ENCODE data around the gene ZSCAN21.

ZSCAN21 gene

DNA sequence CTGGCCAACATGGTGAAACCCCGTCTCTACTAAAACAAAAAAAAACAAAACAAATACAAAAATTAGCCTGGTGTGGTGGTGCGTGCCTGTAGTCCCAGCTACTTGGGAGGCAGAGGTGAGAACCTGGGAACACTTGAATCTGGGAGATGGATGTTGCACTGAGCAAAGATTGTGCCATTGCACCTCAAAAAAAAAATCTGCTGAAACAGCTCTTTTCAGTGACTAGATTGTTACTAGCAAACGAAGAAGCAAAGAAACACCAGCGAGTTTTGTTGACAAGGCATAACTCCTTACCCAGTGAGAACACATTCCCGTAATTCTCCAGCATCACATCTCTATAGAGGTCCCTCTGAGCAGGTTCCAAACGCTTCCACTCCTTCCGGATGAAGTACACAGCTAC lies 25.3 kb downstream of the ZSCAN21 start:
- TF ChIP-seq, protein P1, sequence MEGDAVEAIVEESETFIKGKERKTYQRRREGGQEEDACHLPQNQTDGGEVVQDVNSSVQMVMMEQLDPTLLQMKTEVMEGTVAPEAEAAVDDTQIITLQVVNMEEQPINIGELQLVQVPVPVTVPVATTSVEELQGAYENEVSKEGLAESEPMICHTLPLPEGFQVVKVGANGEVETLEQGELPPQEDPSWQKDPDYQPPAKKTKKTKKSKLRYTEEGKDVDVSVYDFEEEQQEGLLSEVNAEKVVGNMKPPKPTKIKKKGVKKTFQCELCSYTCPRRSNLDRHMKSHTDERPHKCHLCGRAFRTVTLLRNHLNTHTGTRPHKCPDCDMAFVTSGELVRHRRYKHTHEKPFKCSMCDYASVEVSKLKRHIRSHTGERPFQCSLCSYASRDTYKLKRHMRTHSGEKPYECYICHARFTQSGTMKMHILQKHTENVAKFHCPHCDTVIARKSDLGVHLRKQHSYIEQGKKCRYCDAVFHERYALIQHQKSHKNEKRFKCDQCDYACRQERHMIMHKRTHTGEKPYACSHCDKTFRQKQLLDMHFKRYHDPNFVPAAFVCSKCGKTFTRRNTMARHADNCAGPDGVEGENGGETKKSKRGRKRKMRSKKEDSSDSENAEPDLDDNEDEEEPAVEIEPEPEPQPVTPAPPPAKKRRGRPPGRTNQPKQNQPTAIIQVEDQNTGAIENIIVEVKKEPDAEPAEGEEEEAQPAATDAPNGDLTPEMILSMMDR (IDR thresholded peaks at IDR 0.05; ENCODE audit: insufficient read depth, low read depth, low read length, missing control alignments): no peak
- DNase-seq (ENCODE audit: low read depth): no peak
- H3K4me3 ChIP-seq (ENCODE audit: low read depth, low read length): no peak overlapping the region

- no peak for DNase-seq (ENCODE audit: low read depth)
- TF ChIP-seq, protein P1 (IDR thresholded peaks at IDR 0.05; ENCODE audit: insufficient read depth, low read depth, low read length, missing control alignments): no peak
- H3K4me3 ChIP-seq (ENCODE audit: low read depth, low read length): no peak overlapping the region
Observed at GRCh38 chr7:100075418-100075817, 25.8 kb downstream of the ZSCAN21 start.

DNA sequence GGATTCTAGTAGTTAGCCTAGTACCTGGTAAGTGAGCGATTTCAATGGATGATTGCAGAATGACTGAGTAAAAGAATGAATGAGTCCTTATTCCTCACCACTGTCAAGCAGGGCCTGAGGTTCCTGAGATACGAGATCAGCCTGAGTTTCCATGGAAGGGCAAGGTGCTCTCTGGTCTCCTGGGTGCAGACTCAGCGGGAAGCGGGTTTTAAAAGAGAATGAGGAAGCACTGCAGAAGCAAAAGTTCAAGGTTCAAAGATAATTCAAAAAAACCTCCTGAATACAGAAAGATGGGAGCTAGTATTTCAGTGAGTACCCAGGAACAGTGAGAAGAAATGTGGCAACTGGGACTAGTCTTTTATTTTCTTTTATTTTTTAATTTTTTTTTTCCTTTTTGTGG lies 27.6 kb downstream of the ZSCAN21 start:
- H3K4me3 ChIP-seq (ENCODE audit: low read depth, low read length): no peak overlapping the region
- DNase-seq (ENCODE audit: low read depth): no peak
- TF ChIP-seq, protein P1 (IDR thresholded peaks at IDR 0.05; ENCODE audit: insufficient read depth, low read depth, low read length, missing control alignments): no peak

DNA sequence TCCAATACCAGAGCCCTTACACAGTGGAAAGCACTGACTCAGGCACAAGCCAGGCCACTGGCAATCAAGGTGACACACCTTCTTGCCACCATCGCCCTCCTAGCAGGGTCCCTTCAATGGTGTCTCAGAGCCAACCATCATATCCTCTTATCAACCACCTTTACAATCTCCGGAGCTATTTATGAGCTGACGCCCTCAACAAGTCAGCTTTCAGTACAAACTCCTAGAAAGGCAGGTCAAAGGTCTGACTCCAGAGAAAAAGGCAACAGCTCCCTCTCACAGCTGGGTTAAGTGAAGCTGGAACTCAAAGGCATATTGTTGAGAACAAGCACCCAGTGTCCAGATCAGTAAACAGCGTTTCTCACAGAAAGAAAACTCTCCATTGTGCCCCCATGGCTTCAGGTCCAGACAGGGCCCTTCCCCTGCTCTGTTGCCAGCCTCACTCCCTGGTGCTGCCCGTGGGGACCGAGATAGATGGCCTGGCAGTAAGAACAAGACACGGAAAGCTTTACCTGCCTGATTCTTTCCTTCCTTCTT lies 29.5 kb downstream of the ZSCAN21 start:
- TF ChIP-seq, protein P1 (IDR thresholded peaks at IDR 0.05; ENCODE audit: insufficient read depth, low read depth, low read length, missing control alignments): no peak
- H3K4me3 ChIP-seq (ENCODE audit: low read depth, low read length): no peak overlapping the region
- DNase-seq (ENCODE audit: low read depth): no peak

DNA sequence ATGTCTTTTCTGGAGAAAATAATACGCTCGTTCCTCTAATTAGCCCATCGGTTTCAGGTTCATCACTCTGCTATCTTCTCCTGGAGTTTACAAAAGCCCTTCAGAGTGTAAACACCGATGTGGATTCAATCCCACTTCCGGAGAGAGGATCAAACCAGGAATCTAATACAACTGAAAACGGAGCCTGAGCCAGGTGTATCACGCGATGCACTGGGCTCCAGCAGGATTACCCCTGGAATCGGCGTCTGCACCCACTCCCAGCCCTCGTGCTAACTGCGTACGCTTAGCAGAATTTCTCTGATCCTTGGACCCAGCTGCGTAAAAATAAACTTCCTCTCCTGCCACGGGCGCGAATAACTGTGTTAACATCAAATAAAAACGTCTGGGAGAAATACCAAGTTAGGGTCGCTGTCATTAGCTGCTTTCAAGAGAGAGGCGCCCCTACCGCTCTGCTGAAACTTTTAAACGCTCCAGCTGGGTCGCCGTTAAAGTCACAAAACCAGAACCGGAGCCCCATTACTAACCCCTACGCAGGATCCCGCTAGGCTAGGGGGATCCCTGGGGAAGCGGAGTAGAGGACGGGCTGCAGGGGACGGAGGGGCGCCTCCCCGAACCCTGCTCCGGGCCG lies 31.4 kb downstream of the ZSCAN21 start:
- H3K4me3 ChIP-seq (ENCODE audit: low read depth, low read length): peak overlapping the region; percentile 78
- no peak for DNase-seq (ENCODE audit: low read depth)
- TF ChIP-seq, protein P1 (IDR thresholded peaks at IDR 0.05; ENCODE audit: insufficient read depth, low read depth, low read length, missing control alignments): no peak

GRCh38 chr7:100081535-100082102 lies 32.0 kb downstream of the ZSCAN21 start, which contains the start of gene ZNF3:
ZNF3 (minus strand) TSS chr7:100081723; CDS start chr7:100077357, 4,366 bp downstream.
- DNase-seq (ENCODE audit: low read depth): peak; percentile 100
- peak within 1 kb of the TSS; percentile 78 for H3K4me3 ChIP-seq (ENCODE audit: low read depth, low read length)
- TF ChIP-seq, protein P1 (IDR thresholded peaks at IDR 0.05; ENCODE audit: insufficient read depth, low read depth, low read length, missing control alignments): peak; percentile 88

All from GM12865 (cell line).